Activated T-helper 1 cell treated with anti-CD3 and anti-CD28 coated beads, Interleukin-2, amount 50 U/mL, for 16 hours (primary cell): Measurements from ENCODE around the gene TMA7.

Experiments
- DNase-seq, 2 donors: peaks; one replicate each; pipeline ENCODE4 v3.0.0-alpha.2; 2020; ENCODE audit warnings: low read depth in 1 of 2, low spot score in 1 of 2

The TMA7 gene

GRCh38 chr3:48422681-48423080, 17.4 kb upstream of the TMA7 start:
- no peak for DNase-seq

DNA sequence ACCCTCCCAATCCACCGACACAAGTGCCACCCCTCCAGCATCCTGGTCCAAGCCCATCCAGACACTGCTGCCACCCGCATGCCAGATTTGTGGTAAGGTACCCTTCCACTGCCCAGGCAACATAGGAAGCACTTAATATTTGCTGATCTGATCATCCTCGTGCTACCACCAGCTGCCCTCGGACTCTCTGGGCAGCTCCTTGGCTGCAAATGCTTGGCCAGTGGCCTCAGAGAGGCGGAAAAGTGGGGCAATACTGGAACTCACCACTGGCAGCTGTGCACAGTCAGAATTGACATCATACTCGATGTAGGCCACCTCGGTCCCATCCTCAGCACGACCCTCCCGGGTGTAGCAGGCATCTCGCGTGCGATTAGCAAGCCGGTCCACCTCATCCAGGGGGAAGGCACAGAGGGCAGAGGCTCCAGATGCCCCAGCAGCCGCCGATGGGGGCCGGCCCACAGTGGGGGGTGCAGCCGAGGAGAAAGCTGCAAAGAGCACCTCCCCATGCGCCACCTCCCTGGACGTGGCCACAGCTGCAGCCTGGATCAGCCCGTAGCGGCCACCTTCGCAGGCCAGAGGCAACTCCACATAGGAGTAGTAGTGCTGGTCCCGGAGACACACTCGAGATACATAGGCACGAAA, 16.7 kb upstream of the TMA7 start:
- no peak for DNase-seq

DNA sequence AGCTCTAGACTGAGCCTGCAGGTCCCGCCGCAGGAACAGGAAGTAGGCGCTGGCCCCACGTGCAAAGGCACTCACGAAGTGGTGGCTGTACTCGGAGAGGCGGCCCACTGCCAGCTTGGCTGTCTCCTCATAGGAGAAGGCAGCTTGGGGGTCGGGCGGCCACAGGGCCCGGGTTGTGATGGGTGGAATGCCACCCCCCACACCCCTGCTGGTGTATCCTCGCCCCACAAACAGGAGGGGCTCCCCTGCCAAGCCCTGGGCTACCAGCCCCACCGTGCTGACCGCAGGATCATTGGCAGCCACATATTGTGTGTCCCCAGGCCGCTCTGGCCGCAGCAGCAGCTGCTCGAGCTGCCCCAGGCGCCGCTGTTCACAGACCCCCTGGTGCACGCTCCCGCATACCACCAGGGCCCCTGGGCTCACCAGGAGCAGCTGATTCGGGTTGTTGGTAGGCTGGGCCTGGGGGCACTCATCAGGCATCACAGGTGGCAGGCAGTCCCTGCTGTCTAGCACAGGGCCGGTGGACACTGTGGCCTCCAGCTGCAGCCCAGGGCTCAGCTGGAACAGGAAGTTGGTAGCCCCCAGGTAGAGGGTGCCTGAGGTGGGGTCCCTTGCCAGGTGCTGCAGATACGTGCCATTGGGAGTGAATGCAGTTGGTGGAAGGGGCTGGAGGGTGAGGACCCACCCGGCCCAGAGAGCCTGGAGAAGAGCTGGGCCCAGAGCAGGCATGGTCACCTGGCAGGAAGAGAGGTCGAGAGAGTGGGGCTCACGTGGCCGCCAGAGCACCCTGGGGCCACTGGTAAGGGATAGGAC, 16.0 kb upstream of the TMA7 start:
- DNase-seq, result no peak

DNA sequence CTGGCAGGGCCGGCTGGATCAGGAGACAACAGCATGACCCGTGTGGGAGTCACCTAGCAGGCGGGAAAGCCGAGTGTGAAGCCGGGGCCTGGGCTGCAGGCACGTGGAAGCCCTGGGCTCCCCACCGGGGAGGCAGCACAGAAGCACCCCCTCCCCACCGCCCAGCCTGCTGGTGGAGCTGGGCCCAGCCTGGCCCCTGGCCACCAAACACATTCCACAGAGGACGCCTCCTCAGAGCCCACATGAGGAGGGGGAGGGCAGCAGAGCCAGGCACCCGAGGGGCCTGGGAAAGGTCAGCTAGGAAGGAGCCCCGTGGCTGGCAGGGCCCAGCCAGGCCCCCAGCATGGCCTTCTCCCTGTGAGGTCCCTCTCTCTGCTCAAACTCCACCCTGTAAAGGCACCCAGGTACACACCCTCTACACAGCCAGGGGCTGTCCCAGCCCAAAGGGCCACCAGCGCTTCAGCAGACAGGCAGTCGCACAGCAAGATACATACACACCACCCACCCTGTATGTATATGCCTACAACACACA, 14.7 kb upstream of the TMA7 start:
- no peak for DNase-seq

DNA sequence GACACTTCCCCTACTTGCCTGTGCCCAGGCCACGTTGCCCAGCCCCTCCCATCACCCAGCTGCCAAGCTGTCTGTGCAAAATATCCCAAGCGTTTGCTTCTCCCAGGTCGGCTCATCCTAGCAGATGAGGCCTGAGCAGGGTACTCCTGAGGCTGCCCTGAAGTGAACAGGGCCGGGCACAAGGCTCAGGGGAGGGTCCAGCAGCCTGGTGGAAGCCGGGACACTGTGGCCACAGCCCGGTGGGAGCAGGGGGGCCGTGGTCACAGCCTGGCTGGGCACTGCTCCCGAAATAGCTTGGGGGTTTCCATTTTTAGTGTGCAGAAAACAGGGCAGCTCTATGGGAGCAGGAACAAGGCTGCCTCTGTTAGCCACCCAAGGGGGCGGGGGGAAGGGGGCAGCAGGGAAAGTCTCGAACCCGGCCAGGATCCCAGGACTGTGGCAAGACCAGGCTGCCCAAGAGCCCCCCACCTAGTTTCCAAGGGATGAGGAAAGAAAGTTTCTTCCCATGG, 13.6 kb upstream of the TMA7 start:
- DNase-seq, result no peak

DNA sequence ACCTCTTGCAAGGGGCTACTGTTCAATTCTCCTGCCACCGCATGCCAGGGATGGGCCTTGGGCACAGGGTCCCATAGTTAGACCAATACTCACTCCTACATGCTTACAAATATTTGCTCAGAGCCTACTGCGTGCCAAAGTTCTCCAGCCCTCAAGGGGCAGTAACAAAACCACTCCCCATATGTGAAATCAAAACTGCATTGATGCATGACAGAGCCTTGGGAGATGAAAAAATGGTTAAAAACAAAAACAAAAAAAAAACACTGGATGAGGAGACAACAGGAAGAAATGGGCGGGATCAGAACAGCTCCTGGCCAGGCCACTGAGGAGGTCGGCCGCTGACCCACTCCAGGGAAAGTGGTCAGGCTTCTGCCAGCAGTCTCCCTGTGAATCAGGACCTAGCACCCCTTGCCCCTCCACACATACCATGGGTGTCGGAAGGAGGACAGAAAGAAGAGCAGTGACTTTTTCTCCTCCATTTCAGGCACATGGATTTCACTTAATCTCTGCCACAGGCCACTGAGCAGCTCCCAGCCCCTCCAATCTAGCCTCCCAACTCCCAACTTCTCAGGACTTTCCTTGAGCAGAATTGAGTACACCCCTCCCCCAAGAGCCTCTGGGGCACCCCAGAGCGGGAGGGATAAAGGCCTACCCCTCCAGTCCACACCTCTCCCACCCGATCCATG, 13.0 kb upstream of the TMA7 start:
- DNase-seq, result no peak

DNA sequence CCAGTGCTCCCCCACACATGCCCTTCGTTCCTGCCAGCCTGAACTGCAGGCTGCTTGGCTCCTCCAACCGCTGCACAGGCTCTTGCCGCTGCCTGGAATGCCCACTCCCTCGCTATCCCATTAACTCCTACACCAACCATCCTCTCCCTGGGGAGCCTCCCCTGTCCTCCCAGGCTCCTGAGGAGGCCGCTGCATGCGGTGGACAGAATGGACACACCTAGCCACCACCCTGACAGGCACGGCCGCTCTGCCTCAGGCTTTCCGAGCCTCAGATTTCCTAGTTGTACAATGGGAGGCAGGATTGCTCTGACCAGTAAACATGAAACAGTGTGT, 12.5 kb upstream of the TMA7 start:
- DNase-seq, result no peak

GRCh38 chr3:48428088-48428571, 11.9 kb upstream of the TMA7 start:
- no peak for DNase-seq

- no peak for DNase-seq
Measured at GRCh38 chr3:48428572-48429316, 11.3 kb upstream of the TMA7 start.

DNA sequence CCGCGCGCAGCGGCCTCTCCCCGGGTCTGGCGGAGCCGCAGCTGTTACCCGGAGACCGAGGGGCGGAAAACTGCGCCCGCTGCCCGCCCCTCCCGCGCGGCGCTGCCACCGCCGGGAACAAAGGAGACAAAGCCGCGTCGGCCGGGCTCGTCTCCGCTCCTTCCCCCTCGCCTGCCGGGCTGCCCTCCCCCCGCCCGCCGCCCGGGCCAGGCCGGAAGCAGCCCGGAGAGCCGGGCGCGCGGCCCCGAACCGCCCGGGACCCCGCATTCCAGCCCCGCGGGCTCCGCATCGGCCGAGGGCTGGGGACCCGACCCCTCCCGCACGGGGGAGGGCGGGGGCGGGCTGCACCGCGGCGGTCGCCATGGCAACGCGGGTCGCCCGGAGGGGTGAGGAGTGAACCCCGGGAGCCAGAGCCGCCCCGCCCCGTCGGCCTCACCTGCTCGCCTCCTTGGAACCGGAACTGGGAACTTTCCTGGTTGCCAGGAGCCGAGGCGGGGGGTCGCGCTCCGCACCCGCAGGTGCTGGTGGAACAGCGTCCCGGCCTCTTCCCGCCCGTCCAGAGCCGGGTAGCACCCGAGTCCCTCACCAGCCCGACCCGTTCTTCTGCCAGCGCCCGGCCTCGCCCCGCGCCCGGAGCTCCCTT, 10.6 kb upstream of the TMA7 start:
- peak; percentile 20 to 52 for DNase-seq

DNA sequence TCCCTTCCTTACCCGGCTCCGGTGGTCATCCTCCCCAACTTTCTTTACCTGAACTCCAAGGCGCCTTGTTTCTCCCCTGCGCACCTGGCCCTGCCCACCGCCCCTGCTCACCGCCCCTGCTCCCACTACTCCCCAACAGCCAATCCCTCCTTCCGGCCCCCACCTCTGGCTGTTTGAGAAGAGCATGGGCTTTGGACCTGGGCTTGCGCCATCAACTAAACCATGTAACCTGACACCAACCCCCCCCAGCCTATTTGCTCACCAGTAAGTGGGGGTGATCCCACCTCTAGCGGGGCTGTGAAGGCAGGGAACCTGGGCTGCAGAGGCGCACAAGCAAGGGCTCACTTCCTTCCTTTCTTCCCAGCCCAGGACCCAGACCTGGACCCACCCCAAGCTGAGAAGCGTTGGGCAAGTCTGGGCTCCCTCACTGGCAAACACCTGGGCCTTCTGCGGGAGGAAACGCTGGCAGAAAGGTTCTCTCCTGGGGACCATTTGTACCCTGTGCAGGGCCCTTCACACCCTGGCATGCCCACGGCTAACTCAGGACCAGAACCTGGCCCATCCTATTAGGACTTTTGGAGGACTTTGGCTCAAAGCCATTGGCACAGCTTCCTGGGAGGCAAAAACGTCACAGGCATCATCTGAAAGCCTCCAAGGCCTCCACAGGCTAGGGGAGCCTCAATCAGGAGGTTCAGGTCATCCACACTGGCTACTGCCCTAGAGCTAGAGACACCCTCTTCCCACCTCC, 9.9 kb upstream of the TMA7 start, which contains the start of gene PLXNB1:
Gene PLXNB1, minus strand, starts transcription at position 127 of the 748 bp plus-strand sequence. CDS start 5,475 bp downstream, outside the sequence.
- DNase-seq, result no peak

GRCh38 chr3:48430708-48431101, 9.4 kb upstream of the TMA7 start:
- no peak for DNase-seq

GRCh38 chr3:48431224-48432029, 8.6 kb upstream of the TMA7 start:
- no peak for DNase-seq

DNA sequence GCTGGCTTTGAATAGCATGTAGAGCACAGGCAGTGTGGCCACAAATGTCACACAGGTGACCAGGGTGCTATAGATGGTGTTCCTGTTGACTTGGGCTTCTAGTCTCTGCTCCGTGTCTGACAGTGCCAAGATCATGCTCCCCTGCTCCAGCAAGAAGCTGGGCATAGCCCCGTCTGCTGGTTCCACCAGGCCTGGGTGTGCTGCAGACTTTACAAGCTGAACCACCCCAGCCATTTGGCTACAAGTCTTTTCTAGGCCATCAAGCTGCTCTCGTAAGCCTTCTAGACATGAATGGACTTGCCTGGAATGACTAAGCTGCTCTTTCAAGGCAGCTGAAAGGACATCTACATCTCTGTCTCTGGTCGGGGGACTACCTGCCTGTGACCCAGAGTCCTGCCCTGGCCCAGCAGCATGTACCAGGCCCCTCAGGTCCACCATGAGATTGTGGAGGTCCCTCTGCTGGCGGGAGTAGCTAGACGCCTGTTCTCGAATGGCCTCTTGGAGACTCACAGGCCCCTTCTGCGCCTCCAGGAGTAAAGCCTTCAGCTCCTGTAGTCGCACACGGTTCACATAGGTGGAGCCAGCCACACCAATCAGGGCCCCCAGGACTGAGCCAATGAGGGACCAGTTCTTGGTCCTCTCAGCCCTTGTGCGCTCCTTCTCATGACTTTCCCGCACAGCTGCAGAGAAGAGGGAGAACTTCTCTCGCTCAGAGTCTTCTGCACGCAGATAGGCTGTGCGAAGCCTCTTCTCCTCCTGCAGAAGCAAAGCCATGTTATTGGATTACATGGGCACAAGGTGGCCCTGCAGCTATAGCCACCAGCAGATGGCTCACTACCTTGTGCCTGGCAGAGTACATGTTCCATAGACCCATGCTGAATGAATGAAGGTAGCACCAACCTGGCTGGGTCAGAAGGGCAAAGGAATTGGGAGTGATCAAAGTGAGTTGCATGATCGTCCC, 7.4 kb upstream of the TMA7 start:
- DNase-seq, result no peak

GRCh38 chr3:48433472-48434118, 6.5 kb upstream of the TMA7 start:
- no peak for DNase-seq

GRCh38 chr3:48434591-48435222, 5.3 kb upstream of the TMA7 start:
- no peak for DNase-seq

DNA sequence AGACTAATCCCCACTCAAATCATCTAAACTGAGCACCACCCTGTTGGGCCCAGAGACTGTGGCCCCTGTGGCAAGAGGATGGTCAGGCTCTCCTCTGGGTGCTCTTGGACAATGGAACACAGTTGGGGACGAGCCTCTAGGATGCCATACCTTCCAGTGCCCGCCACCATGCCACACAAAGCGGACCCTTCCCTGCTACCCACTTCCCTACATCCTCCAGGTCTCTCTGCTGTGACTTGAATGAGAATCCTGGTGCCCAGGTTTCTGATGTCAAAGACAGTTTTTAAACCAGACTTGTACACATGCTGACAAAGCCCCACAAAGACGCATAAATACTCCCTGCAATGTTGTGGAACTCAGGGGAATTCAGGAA, 4.8 kb upstream of the TMA7 start:
- DNase-seq, result no peak
